ENCODE measurements around the gene EPHA1. TPM values are rescaled to one million over a fixed set of nuclear protein-coding genes. Genes with fewer than 3 reads are reported as not detected.

EPHA1 gene
- total RNA-seq, 2 donors from 2014 or later: 9.9 to 14.3 TPM

GRCh38 chr7:143358626-143359025 is 50.0 kb downstream of the EPHA1 start:
- no peaks in the 10 kb centered on the region for H3K9me3 ChIP-seq
- no peak overlapping the region for H3K27ac ChIP-seq
- WGBS, 2 donors: 69 to 82% methylated on average over 12 of the region's 12 CpGs
- DNase-seq: no peak
- H3K4me3 ChIP-seq: no peak overlapping the region
- intact Hi-C loops (cut with DNase I): no loop called here
- H3K27me3 ChIP-seq: peaks cover 0 to 8% of the 10 kb centered on the region in 2 donors
- TF ChIP-seq CTCF (IDR thresholded peaks at IDR 0.05) (no peak), POLR2A (IDR thresholded peaks at IDR 0.05) (no peak)
- peaks cover 15% of the 10 kb centered on the region for H3K4me1 ChIP-seq
- no peak for ATAC-seq
- H3K36me3 ChIP-seq (replicated peaks in 1 of 2; ENCODE audit: insufficient read depth in 1 of 2, low read depth in 2 of 2): no peaks in the 10 kb centered on the region

GRCh38 chr7:143356414-143357050 is 52.1 kb downstream of the EPHA1 start:
- no peak for TF ChIP-seq CTCF (IDR thresholded peaks at IDR 0.05)
- TF ChIP-seq POLR2A (IDR thresholded peaks at IDR 0.05): no peak
- ATAC-seq: no peak
- no peaks in the 10 kb centered on the region for H3K36me3 ChIP-seq (replicated peaks in 1 of 2; ENCODE audit: insufficient read depth in 1 of 2, low read depth in 2 of 2)

GRCh38 chr7:143355450-143356385 is 52.9 kb downstream of the EPHA1 start:
- DNase-seq (no peak), ATAC-seq (no peak)
- Histone ChIP-seq H3K9me3 (no peaks in the 10 kb centered on the region), H3K4me1 (no peaks in the 10 kb centered on the region), H3K36me3 (replicated peaks in 1 of 2; ENCODE audit: insufficient read depth in 1 of 2, low read depth in 2 of 2) (no peaks in the 10 kb centered on the region), H3K27ac (no peak overlapping the region), H3K4me3 (no peak overlapping the region), H3K27me3 (no peaks in the 10 kb centered on the region)
- intact Hi-C loops (cut with DNase I): no loop called here
- TF ChIP-seq CTCF (IDR thresholded peaks at IDR 0.05) (no peak), POLR2A (IDR thresholded peaks at IDR 0.05) (no peak)
- WGBS, 2 donors: 77 to 84% methylated on average over 15 to 16 of the region's 16 CpGs

More at GRCh38 chr7:143356414-143357050, 52.1 kb downstream of the EPHA1 start:
- Histone ChIP-seq H3K4me3 (no peak overlapping the region), H3K4me1 (peaks cover 2% of the 10 kb centered on the region), H3K27me3 (peaks cover 0 to 2% of the 10 kb centered on the region in 2 donors), H3K9me3 (no peaks in the 10 kb centered on the region), H3K27ac (no peak overlapping the region)
- WGBS, 2 donors: 84 to 86% methylated on average over 13 of the region's 13 CpGs
- intact Hi-C loops (cut with DNase I): no loop called here
- no peak for DNase-seq

DNA sequence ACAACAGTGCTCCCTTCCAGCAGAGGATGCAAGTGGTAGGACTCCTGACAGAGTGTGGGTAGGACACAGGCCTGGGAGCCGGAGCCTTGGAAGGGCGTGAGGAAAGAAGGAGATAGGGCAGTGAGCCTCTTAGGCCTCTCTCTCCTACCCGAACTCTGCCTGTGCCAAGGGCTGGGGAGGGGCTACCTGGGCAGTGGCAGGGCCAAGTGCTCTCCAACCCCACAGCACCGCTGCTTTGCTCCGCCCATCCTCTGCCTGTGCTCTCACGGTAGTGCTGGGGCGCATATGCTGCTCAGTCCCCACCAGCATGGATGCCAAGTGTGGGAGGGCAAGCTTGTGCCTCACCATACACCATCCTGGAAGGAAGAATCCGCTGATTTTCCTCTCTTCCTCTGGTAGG is 53.7 kb downstream of the EPHA1 start:
- Histone ChIP-seq H3K4me3 (no peak overlapping the region), H3K9me3 (no peaks in the 10 kb centered on the region), H3K27me3 (no peaks in the 10 kb centered on the region), H3K36me3 (replicated peaks in 1 of 2; ENCODE audit: insufficient read depth in 1 of 2, low read depth in 2 of 2) (no peaks in the 10 kb centered on the region), H3K27ac (no peak overlapping the region), H3K4me1 (no peaks in the 10 kb centered on the region)
- 79 to 86% methylated on average over 5 to 8 of the region's 8 CpGs for WGBS, 2 donors
- intact Hi-C loops (cut with DNase I): no loop called here
- TF ChIP-seq CTCF (IDR thresholded peaks at IDR 0.05): no peak
- TF ChIP-seq POLR2A (IDR thresholded peaks at IDR 0.05): no peak
- DNase-seq: no peak
- ATAC-seq: no peak

Data from body of pancreas (tissue), 4 donors.